SU-DHL-6 (cell line): ENCODE measurements around the gene DNAJB2.

Source experiments
- H2AFZ ChIP-seq: fragments of 200-600 bp; sonication (generic); 2 replicates; pipeline ENCODE4 v1.6.1; 2014; ENCODE audit warnings: low read depth, mild to moderate bottlenecking, moderate library complexity, mixed read lengths, antibody characterized with exemption, low read length; ENCODE audit not compliant: severe bottlenecking
- H3F3A ChIP-seq: fragments of 200-600 bp; shearing (Covaris generic); 2 replicates; pipeline ENCODE4 v1.6.0; 2016; ENCODE audit warnings: antibody characterized with exemption, mild to moderate bottlenecking; ENCODE audit not compliant: insufficient read depth
- H3K27ac ChIP-seq: fragments of 200-600 bp; sonication (generic); 2 replicates; pipeline ENCODE4 v1.5.1; 2016; ENCODE audit warnings: low read depth, mild to moderate bottlenecking, low read length, moderate library complexity, mixed read lengths
- H3K27me3 ChIP-seq: fragments of 200-600 bp; sonication (generic), shearing (Covaris generic); 2 replicates; pipeline ENCODE4 v1.6.0; 2014; ENCODE audit warnings: mild to moderate bottlenecking, low read length
- H3K36me3 ChIP-seq: fragments of 200-600 bp; sonication (generic); 2 replicates; pipeline ENCODE4 v1.6.1; 2014; ENCODE audit warnings: mild to moderate bottlenecking, low read length, mixed read lengths
- H3K4me2 ChIP-seq: fragments of 300-600, 200-600 bp; shearing (Covaris generic), sonication (generic); 2 replicates; pipeline ENCODE4 v1.6.0; 2014; ENCODE audit warnings: low read length, low read depth, mild to moderate bottlenecking; ENCODE audit not compliant: poor library complexity, severe bottlenecking
- H3K4me3 ChIP-seq: fragments of 200-600 bp; sonication (generic); 2 replicates; pipeline ENCODE4 v1.5.1; 2014; ENCODE audit warnings: antibody characterized with exemption, low read length, mild to moderate bottlenecking, mixed read lengths; ENCODE audit not compliant: insufficient read depth, poor library complexity, severe bottlenecking
- H3K79me2 ChIP-seq: fragments of 200-600 bp; sonication (generic); 2 replicates; pipeline ENCODE4 v1.6.1; 2014; ENCODE audit warnings: mild to moderate bottlenecking, low read length, moderate library complexity; ENCODE audit not compliant: insufficient read depth
- H3K9ac ChIP-seq: fragments of 200-600 bp; sonication (generic); 2 replicates; pipeline ENCODE4 v1.7.0; 2014; ENCODE audit warnings: mild to moderate bottlenecking, low read length
- H3K9me2 ChIP-seq: fragments of 200-600 bp; sonication (generic); replicated peaks from 2 replicates; pipeline ENCODE4 v1.6.1; 2014; ENCODE audit warnings: low read length; ENCODE audit not compliant: insufficient read depth
- H3K9me3 ChIP-seq: fragments of 200-600 bp; sonication (generic); 2 replicates; pipeline ENCODE4 v1.6.1; 2014; ENCODE audit warnings: low read length, mixed read lengths; ENCODE audit not compliant: insufficient read depth
- H4K20me1 ChIP-seq: fragments of 200-600 bp; sonication (generic); 2 replicates; pipeline ENCODE4 v1.6.1; 2014; ENCODE audit warnings: low read depth, mild to moderate bottlenecking, antibody characterized with exemption, low read length, moderate library complexity, mixed read lengths
- CTCF ChIP-seq: fragments of 200-600 bp; sonication (generic); IDR thresholded peaks from one replicate; pipeline ENCODE4 v1.5.1; 2017; ENCODE audit warnings: antibody characterized with exemption, mild to moderate bottlenecking, low read length, moderate library complexity; ENCODE audit not compliant: insufficient read depth, poor library complexity, severe bottlenecking
- EZH2phosphoT487 ChIP-seq: fragments of 200-600 bp; sonication (generic), shearing (Covaris generic); conservative IDR thresholded peaks from 2 replicates; pipeline ENCODE4 v1.6.1; 2018; ENCODE audit warnings: mild to moderate bottlenecking, antibody characterized with exemption, low read length, moderate library complexity, mixed read lengths

The DNAJB2 gene

GRCh38 chr2:219279151-219279915 is at the start of gene DNAJB2:
DNAJB2 (plus strand) TSS chr2:219279366; CDS start chr2:219279834, 468 bp downstream.
- Histone ChIP-seq H3K4me3 (peak within 1 kb of the TSS; percentile 62), H2AFZ (peak within 1 kb of the TSS; percentile 84), H3K9ac (peak within 1 kb of the TSS; percentile 63), H3K9me2 (no peaks in the 10 kb centered on the region), H3K9me3 (no peaks in the 10 kb centered on the region), H3K4me2 (peak within 1 kb of the TSS; percentile 90), H3K27me3 (no peaks in the 10 kb centered on the region), H3K27ac (peak within 1 kb of the TSS; percentile 98), H3K36me3 (no peaks in the 10 kb centered on the region), H3F3A (peaks cover 13% of the 10 kb centered on the region), H3K79me2 (0 out of 2 replicates have a peak, but pooled peaks cover 4% of the 10 kb centered on the region), H4K20me1 (no peaks in the 10 kb centered on the region)
- TF ChIP-seq CTCF, result peak; percentile 16
- no peak for TF ChIP-seq EZH2phosphoT487

GRCh38 chr2:219230059-219230540 is 49.1 kb upstream of the DNAJB2 start:
- H2AFZ ChIP-seq, result peak overlapping the region; percentile 32

GRCh38 chr2:219234331-219234730 is 44.8 kb upstream of the DNAJB2 start:
- Histone ChIP-seq H3K9ac (no peak overlapping the region), H3K36me3 (0 out of 2 replicates have a peak, but pooled peaks cover 7% of the 10 kb centered on the region), H3K9me2 (no peaks in the 10 kb centered on the region), H3K27me3 (no peaks in the 10 kb centered on the region), H3K27ac (no peak overlapping the region), H2AFZ (no peak overlapping the region), H3K4me3 (no peak overlapping the region), H3F3A (no peaks in the 10 kb centered on the region), H3K4me2 (no peak overlapping the region), H3K9me3 (no peaks in the 10 kb centered on the region), H3K79me2 (peaks cover 15% of the 10 kb centered on the region), H4K20me1 (no peaks in the 10 kb centered on the region)
- no peak for TF ChIP-seq CTCF
- no peak for TF ChIP-seq EZH2phosphoT487

More at GRCh38 chr2:219230059-219230540, 49.1 kb upstream of the DNAJB2 start:
- Histone ChIP-seq H3K4me3 (peak overlapping the region; percentile 97), H3K79me2 (peaks cover 33% of the 10 kb centered on the region), H3K9me2 (no peaks in the 10 kb centered on the region), H3K36me3 (0 out of 2 replicates have a peak, but pooled peaks cover 7% of the 10 kb centered on the region), H3K9ac (peak overlapping the region; percentile 76), H3K4me2 (peak overlapping the region; percentile 97), H4K20me1 (no peaks in the 10 kb centered on the region), H3K27me3 (no peaks in the 10 kb centered on the region), H3K9me3 (no peaks in the 10 kb centered on the region), H3F3A (no peaks in the 10 kb centered on the region), H3K27ac (peak overlapping the region; percentile 70)
- no peak for TF ChIP-seq EZH2phosphoT487
- TF ChIP-seq CTCF, result no peak
